Neutrophil (primary cell): Measurements from ENCODE around the gene ZNF75A.
A peak's percentile ranks its signal among the peaks of the same experiment; 100 is the strongest.

Experiments used
- H3K27ac ChIP-seq: fragments of 200-600 bp; sonication (generic); 2 replicates; pipeline ENCODE4 v1.5.1; 2016; ENCODE audit warnings: mild to moderate bottlenecking, moderate library complexity
- H3K27me3 ChIP-seq: fragments of 200-600 bp; sonication (generic); 2 replicates; pipeline ENCODE4 v1.6.0; 2016; ENCODE audit warnings: mild to moderate bottlenecking
- H3K36me3 ChIP-seq: fragments of 200-600 bp; sonication (generic); 2 replicates; pipeline ENCODE4 v1.5.1; 2017
- H3K4me1 ChIP-seq, 2 experiments: fragments of 200-600 bp in 1 of 2; sonication (generic) in 1 of 2; 1 replicate in 1 of 2; 2 replicates in 1 of 2; pipeline versions ENCODE4 v1.5.1 to v1.6.1; 2013 to 2016; ENCODE audit warnings: low read depth in 1 of 2, low read length in 1 of 2, mild to moderate bottlenecking in 1 of 2, moderate library complexity in 1 of 2; ENCODE audit not compliant: control insufficient read depth in 1 of 2, insufficient read depth in 1 of 2
- H3K4me3 ChIP-seq, 2 experiments: fragments of 200-600 bp in 1 of 2; sonication (generic) in 1 of 2; 1 replicate in 1 of 2; 2 replicates in 1 of 2; pipeline ENCODE4 v1.5.1; 2013 to 2016; ENCODE audit warnings: low read depth in 1 of 2, low read length in 1 of 2, mild to moderate bottlenecking in 1 of 2, moderate library complexity in 1 of 2
- H3K9me3 ChIP-seq: fragments of 200-600 bp; sonication (generic); 2 replicates; pipeline ENCODE4 v1.5.1; 2016
- CTCF ChIP-seq: fragments of 200-600 bp; sonication (generic); IDR thresholded peaks from 2 replicates; pipeline ENCODE4 v1.5.1; 2016; ENCODE audit warnings: antibody characterized with exemption

ZNF75A gene

DNA sequence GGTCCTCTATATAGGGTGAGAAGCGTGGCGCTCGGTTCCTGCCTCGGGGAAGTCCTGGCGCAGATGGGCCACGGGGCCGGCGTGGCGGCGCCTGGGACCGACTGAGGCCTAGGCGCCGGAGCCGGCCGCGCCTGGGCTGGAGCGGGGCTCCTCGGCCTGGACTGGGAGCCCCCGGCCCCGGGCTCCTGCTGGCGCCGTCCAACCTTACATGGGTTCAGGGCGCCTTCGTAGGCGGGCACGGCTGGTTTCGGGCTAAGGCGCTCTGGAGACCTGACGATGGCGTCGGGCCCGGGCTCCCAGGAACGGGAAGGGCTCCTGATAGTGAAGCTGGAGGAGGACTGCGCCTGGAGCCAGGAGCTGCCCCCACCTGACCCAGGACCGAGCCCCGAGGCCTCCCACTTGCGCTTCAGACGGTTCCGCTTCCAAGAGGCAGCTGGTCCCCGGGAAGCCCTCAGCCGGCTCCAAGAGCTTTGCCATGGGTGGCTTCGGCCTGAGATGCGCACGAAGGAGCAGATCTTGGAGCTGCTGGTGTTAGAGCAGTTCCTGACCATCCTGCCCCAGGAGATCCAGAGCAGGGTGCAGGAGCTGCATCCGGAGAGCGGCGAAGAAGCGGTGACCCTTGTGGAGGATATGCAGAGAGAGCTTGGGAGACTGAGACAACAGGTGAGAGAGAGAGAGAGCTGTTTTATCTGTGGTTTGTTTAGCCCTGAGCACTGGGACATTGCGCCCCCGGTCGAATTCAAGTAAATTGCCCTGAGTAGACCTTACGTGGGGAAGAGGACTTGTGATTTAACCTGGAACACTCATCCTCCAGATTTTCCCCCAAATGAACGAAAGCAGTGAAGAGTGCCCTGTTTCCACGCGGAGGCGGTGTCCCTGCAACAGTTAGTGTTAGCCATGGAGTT, 21.5 kb upstream of the ZNF75A start:
- Histone ChIP-seq H3K4me3 (peak overlapping the region; percentile 79 to 99), H3K27me3 (peaks cover 11% of the 10 kb centered on the region), H3K4me1 (peaks cover 34 to 38% of the 10 kb centered on the region in 2 experiments), H3K27ac (peak overlapping the region; percentile 98), H3K36me3 (peaks cover 16% of the 10 kb centered on the region), H3K9me3 (peaks cover 2% of the 10 kb centered on the region)
- no peak for TF ChIP-seq CTCF

GRCh38 chr16:3285131-3285530, 20.2 kb upstream of the ZNF75A start:
- Histone ChIP-seq H3K4me3 (no peak overlapping the region), H3K27ac (no peak overlapping the region), H3K27me3 (no peaks in the 10 kb centered on the region), H3K9me3 (peaks cover 14% of the 10 kb centered on the region), H3K36me3 (peaks cover 30% of the 10 kb centered on the region), H3K4me1 (peaks cover 34 to 38% of the 10 kb centered on the region in 2 experiments)
- TF ChIP-seq CTCF = no peak

- H3K4me1 ChIP-seq = peaks cover 1 to 2% of the 10 kb centered on the region in 2 experiments
- peaks cover 34% of the 10 kb centered on the region for H3K9me3 ChIP-seq
Observed at GRCh38 chr16:3289998-3290673, 15.2 kb upstream of the ZNF75A start.

GRCh38 chr16:3292604-3293003, 12.7 kb upstream of the ZNF75A start:
- H3K4me3 ChIP-seq = no peak overlapping the region
- no peak overlapping the region for H3K27ac ChIP-seq
- H3K36me3 ChIP-seq = peaks cover 26% of the 10 kb centered on the region
- TF ChIP-seq CTCF = no peak
- H3K4me1 ChIP-seq = no peaks in the 10 kb centered on the region
- peaks cover 10% of the 10 kb centered on the region for H3K27me3 ChIP-seq
- H3K9me3 ChIP-seq = peaks cover 36% of the 10 kb centered on the region

More at GRCh38 chr16:3289998-3290673, 15.2 kb upstream of the ZNF75A start:
- TF ChIP-seq CTCF = no peak
- H3K4me3 ChIP-seq = no peak overlapping the region
- peaks cover 36% of the 10 kb centered on the region for H3K36me3 ChIP-seq
- H3K27me3 ChIP-seq = peaks cover 5% of the 10 kb centered on the region
- H3K27ac ChIP-seq = no peak overlapping the region

DNA sequence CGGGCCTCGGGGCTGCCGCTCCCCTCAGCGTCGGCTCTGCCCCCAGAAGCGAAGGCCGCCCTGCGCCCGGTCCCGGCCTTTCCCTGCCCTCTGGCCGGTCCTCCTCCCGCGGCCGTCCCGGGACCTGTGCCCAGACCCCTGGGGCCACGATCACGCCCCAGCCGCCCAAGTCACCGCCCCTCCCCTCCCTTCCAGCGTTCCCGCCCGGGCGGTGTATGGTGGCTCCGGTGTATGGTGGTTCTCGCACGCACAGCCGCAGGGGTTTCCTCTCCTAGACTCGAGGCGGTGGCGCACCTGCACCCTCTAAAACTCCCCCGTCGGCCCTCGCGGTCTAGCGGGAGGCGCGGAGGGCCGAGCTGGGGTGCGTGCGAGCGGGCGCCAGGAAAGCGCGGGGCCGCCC, 10.1 kb upstream of the ZNF75A start:
- TF ChIP-seq CTCF = no peak
- peaks cover 5% of the 10 kb centered on the region for H3K36me3 ChIP-seq
- no peak overlapping the region for H3K27ac ChIP-seq
- peaks cover 27% of the 10 kb centered on the region for H3K9me3 ChIP-seq
- H3K4me3 ChIP-seq = no peak overlapping the region
- H3K4me1 ChIP-seq = no peaks in the 10 kb centered on the region
- H3K27me3 ChIP-seq = peaks cover 10% of the 10 kb centered on the region
